NK-92 (cell line): Measurements from ENCODE around the gene SHC3.

ENCODE experiments used
- DNase-seq: peaks from one replicate; lab custom pipeline; 2025; ENCODE audit not compliant: unreplicated experiment; lab: John Stamatoyannopoulos, UW

The SHC3 gene

GRCh38 chr9:89054865-89055495, 123.6 kb downstream of the SHC3 start:
- no peak for DNase-seq

GRCh38 chr9:89053301-89053700, 125.3 kb downstream of the SHC3 start:
- DNase-seq, result no peak

GRCh38 chr9:89052470-89053097, 126.0 kb downstream of the SHC3 start:
- no peak for DNase-seq

- DNase-seq, result no peak
Observed at GRCh38 chr9:89051421-89052025, 127.1 kb downstream of the SHC3 start.

GRCh38 chr9:89049646-89050045, 129.0 kb downstream of the SHC3 start:
- no peak for DNase-seq

GRCh38 chr9:89048616-89049015, 130.0 kb downstream of the SHC3 start:
- no peak for DNase-seq

- DNase-seq, result no peak
Observed at GRCh38 chr9:89047667-89048066, 131.0 kb downstream of the SHC3 start.

- DNase-seq, result no peak
Observed at GRCh38 chr9:89046832-89047231, 131.8 kb downstream of the SHC3 start.

GRCh38 chr9:89044881-89045280, 133.7 kb downstream of the SHC3 start:
- DNase-seq, result no peak

- no peak for DNase-seq
Observed at GRCh38 chr9:89044104-89044503, 134.5 kb downstream of the SHC3 start.

GRCh38 chr9:89042984-89043383, 135.6 kb downstream of the SHC3 start:
- DNase-seq, result no peak

GRCh38 chr9:89039664-89040063, 139.0 kb downstream of the SHC3 start:
- no peak for DNase-seq

- DNase-seq, result no peak
Observed at GRCh38 chr9:89039104-89039465, 139.5 kb downstream of the SHC3 start.

- no peak for DNase-seq
Observed at GRCh38 chr9:89038382-89039103, 140.1 kb downstream of the SHC3 start.

- DNase-seq, result no peak
Observed at GRCh38 chr9:89037891-89038290, 140.7 kb downstream of the SHC3 start.

GRCh38 chr9:89037346-89037745, 141.3 kb downstream of the SHC3 start:
- DNase-seq, result no peak

- no peak for DNase-seq
Observed at GRCh38 chr9:89036891-89037290, 141.7 kb downstream of the SHC3 start.

- DNase-seq, result no peak
Observed at GRCh38 chr9:89036383-89036782, 142.2 kb downstream of the SHC3 start.

GRCh38 chr9:89032661-89033060, 146.0 kb downstream of the SHC3 start:
- DNase-seq, result no peak

GRCh38 chr9:89032173-89032572, 146.4 kb downstream of the SHC3 start:
- no peak for DNase-seq

GRCh38 chr9:89029788-89030187, 148.8 kb downstream of the SHC3 start:
- no peak for DNase-seq

GRCh38 chr9:89026876-89027275, 151.7 kb downstream of the SHC3 start:
- DNase-seq, result no peak
